ENCODE data around the gene ZNF534. TPM values are rescaled to one million over a fixed set of nuclear protein-coding genes. Genes with fewer than 3 reads are reported as not detected.

ZNF534 gene
- total RNA-seq, result not detected in 2 replicates

GRCh38 chr19:52428937-52429336, at the start of gene ZNF534:
TSS of gene ZNF534 (plus strand) at chr19:52429148. CDS start at chr19:52431475, 2,327 bp downstream.

GRCh38 chr19:52397310-52398080, 31.5 kb upstream of the ZNF534 start, which contains the start of gene ZNF528:
TSS of gene ZNF528 (plus strand) at chr19:52397849. CDS start at chr19:52402014, 4,165 bp downstream.

DNA sequence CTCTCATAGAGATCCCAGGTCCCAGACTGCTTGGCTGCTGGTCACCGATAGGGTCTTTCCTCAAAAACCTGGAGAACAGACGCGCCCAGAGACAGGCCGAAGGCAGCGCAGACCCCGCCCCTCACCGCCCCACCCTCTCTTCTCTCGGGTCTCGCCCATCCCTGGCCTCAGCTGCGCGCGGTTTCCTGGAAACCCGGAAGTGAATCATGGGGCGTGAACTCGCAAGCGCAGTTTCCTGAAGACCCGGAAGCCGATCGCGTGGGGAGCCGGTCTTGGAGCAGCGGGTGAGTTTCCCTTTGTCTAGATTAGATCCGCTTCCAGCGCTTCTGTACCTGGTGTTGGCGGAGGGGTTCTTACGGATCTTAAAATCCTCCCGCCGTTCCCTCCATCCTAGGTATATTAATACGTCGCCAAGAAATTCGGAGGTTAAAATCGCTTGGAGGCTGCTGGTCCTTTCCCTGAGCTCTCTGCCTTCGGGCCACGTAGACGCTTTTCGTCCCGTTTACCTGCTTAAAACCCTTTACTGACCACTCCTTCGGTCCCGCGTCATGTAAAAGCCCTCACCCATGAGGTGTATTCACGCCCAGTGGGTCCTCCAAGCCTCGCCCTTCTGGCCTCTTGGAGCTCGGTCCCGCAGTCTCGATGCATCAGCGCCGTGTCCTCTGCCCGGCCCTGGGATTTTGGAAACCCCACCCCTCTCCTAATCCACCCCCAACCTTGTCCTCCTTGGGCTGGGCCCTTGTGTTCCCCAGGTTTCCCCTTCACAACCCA, 24.6 kb downstream of the ZNF534 start, which contains the start of gene ZNF578:
Gene ZNF578 (plus strand): TSS at position 230 of the 771 bp plus-strand sequence. CDS start 48,293 bp downstream, outside the sequence.

Other genes starting within 250 kb of the ZNF534 start
- gene PPP2R1A, start 239.1 kb upstream of the ZNF534 start, total RNA-seq, result 175 and 233 TPM in 2 replicates
- gene ZNF766, start 159.6 kb upstream of the ZNF534 start, total RNA-seq, result 10.6 and 16.8 TPM in 2 replicates
- 2.2 and 3.8 TPM in 2 replicates for gene ZNF480, start 132.0 kb upstream of the ZNF534 start, total RNA-seq
- gene ZNF610, start 92.9 kb upstream of the ZNF534 start, total RNA-seq, result 1.5 and 2.2 TPM in 2 replicates
- gene ZNF880, start 59.2 kb upstream of the ZNF534 start, total RNA-seq, result 25.4 and 26.3 TPM in 2 replicates
- 7.0 and 18.8 TPM in 2 replicates for gene ZNF528, start 31.3 kb upstream of the ZNF534 start, total RNA-seq
- gene ZNF578, start 24.4 kb downstream of the ZNF534 start, total RNA-seq, result 0.43 and 1.9 TPM in 2 replicates
- 14.9 and 15.6 TPM in 2 replicates for gene ZNF808, start 98.5 kb downstream of the ZNF534 start, total RNA-seq
- gene ZNF701, start 141.1 kb downstream of the ZNF534 start, total RNA-seq, result 14.7 and 15.6 TPM in 2 replicates
- gene ZNF83, start 209.2 kb downstream of the ZNF534 start, total RNA-seq, result 86.3 and 90.8 TPM in 2 replicates